CD4-positive, CD25-positive, alpha-beta regulatory T cell (primary cell): ENCODE measurements around the gene DYNLRB1. TPM values are rescaled to one million over a fixed set of nuclear protein-coding genes. Genes with fewer than 3 reads are reported as not detected.

ENCODE experiments used
- ATAC-seq, 2 donors: fragments of 150-1000 bp; cut with Tn5 transposase; one replicate each; pipeline ENCODE4 v1.10.0; 2021; ENCODE audit warnings: low read depth in 2 of 2, moderate number of reproducible peaks in 2 of 2, moderate library complexity in 1 of 2
- DNase-seq, 3 donors: peaks; one replicate each; pipeline versions ENCODE4 v3.0.0 to v3.0.0-alpha.2; 2012 to 2022; ENCODE audit warnings: mixed read lengths in 1 of 3
- H3K27ac ChIP-seq: one replicate; pipeline ENCODE4 v1.7.0; 2013; ENCODE audit warnings: mild to moderate bottlenecking, low read length; ENCODE audit not compliant: insufficient read depth, poor library complexity, severe bottlenecking
- H3K27me3 ChIP-seq: one replicate; pipeline ENCODE4 v1.7.0; 2013; ENCODE audit warnings: low read length; ENCODE audit not compliant: control insufficient read depth, insufficient read depth
- H3K36me3 ChIP-seq: one replicate; pipeline ENCODE4 v1.7.0; 2013; ENCODE audit warnings: mild to moderate bottlenecking, low read length, moderate library complexity; ENCODE audit not compliant: control insufficient read depth, insufficient read depth
- H3K4me1 ChIP-seq: 2 replicates; pipeline ENCODE4 v1.7.0; 2013; ENCODE audit warnings: mild to moderate bottlenecking, low read length; ENCODE audit not compliant: insufficient read depth, control insufficient read depth, poor library complexity, severe bottlenecking
- H3K4me3 ChIP-seq: one replicate; pipeline ENCODE4 v1.7.0; 2013; ENCODE audit warnings: low read depth, mild to moderate bottlenecking, low read length, moderate library complexity
- H3K9me3 ChIP-seq, 2 experiments: 1 replicate in 1 of 2; 2 replicates in 1 of 2; pipeline ENCODE4 v1.7.0; 2013; ENCODE audit warnings: low read length in 2 of 2, mild to moderate bottlenecking in 1 of 2, moderate library complexity in 1 of 2; ENCODE audit not compliant: control insufficient read depth in 2 of 2
- H3K27ac Mint-ChIP-seq, 3 donors: one replicate each; pipeline ENCODE4 v1.8.0; 2020 to 2022; ENCODE audit warnings: mild to moderate bottlenecking in 3 of 3, mixed read lengths in 3 of 3, moderate library complexity in 2 of 3
- H3K27me3 Mint-ChIP-seq: one replicate; pipeline ENCODE4 v1.8.0; 2022; ENCODE audit warnings: mild to moderate bottlenecking, mixed read lengths
- H3K36me3 Mint-ChIP-seq: one replicate; pipeline ENCODE4 v1.8.0; 2020; ENCODE audit warnings: mixed read lengths
- H3K4me1 Mint-ChIP-seq, 4 donors: one replicate each; pipeline ENCODE4 v1.8.0; 2020 to 2022; ENCODE audit warnings: mixed read lengths in 4 of 4, mild to moderate bottlenecking in 1 of 4
- H3K4me3 Mint-ChIP-seq, 4 donors: one replicate each; pipeline ENCODE4 v1.8.0; 2020 to 2022; ENCODE audit warnings: mild to moderate bottlenecking in 4 of 4, mixed read lengths in 4 of 4, moderate library complexity in 3 of 4
- H3K9me3 Mint-ChIP-seq, 7 donors: one replicate each; pipeline ENCODE4 v1.8.0; 2020 to 2022; ENCODE audit warnings: mixed read lengths in 7 of 7, mild to moderate bottlenecking in 3 of 7, moderate library complexity in 2 of 7
- polyA plus RNA-seq, 4 donors: library from polyadenylated mRNA; unstranded; fragments of 300-500 nt; fragmentation: Illumina TruSeq; gene quantifications; one replicate each; pipeline ENCODE4 v1.2.3, GENCODE V29; 2021
- total RNA-seq: library from RNA; stranded (reverse); gene quantifications from one replicate; pipeline ENCODE4 v1.2.3, GENCODE V29; 2022

DYNLRB1 gene
- total and polyA plus RNA-seq, 5 donors from 2014 or later = 82.6 to 369 (median 350) TPM

GRCh38 chr20:34541917-34542316 lies 25.7 kb downstream of the DYNLRB1 start:
- H3K36me3 Mint-ChIP-seq = peaks cover 14% of the 10 kb centered on the region
- H3K4me3 Mint-ChIP-seq = peak overlapping the region in 2 of 4 donors; percentile 37 to 52
- H3K36me3 ChIP-seq = peaks cover 17% of the 10 kb centered on the region
- peak overlapping the region in 2 of 3 donors; percentile 91 to 92 for H3K27ac Mint-ChIP-seq
- no peaks in the 10 kb centered on the region for H3K9me3 ChIP-seq
- H3K4me1 ChIP-seq = peaks cover 25% of the 10 kb centered on the region
- H3K4me1 Mint-ChIP-seq = peaks cover 13 to 54% (median 29%) of the 10 kb centered on the region in 4 donors
- ATAC-seq (no peak), DNase-seq (no peak)
- no peaks in the 10 kb centered on the region for H3K9me3 Mint-ChIP-seq
- peaks cover 4% of the 10 kb centered on the region for H3K27me3 Mint-ChIP-seq
- H3K27ac ChIP-seq = peak overlapping the region; percentile 78
- peak overlapping the region; percentile 41 for H3K4me3 ChIP-seq
- no peaks in the 10 kb centered on the region for H3K27me3 ChIP-seq

GRCh38 chr20:34542439-34542838 lies 26.2 kb downstream of the DYNLRB1 start:
- ATAC-seq = no peak
- Histone ChIP-seq H3K36me3 (peaks cover 11% of the 10 kb centered on the region), H3K27ac (peak overlapping the region; percentile 78), H3K27me3 (no peaks in the 10 kb centered on the region), H3K4me3 (no peak overlapping the region), H3K4me1 (peaks cover 25% of the 10 kb centered on the region), H3K9me3 (no peaks in the 10 kb centered on the region)
- Mint-ChIP-seq H3K4me3 (no peak overlapping the region), H3K36me3 (peaks cover 10% of the 10 kb centered on the region), H3K27ac (peak overlapping the region in 2 of 3 donors; percentile 91 to 92), H3K9me3 (no peaks in the 10 kb centered on the region), H3K4me1 (peaks cover 13 to 50% (median 28%) of the 10 kb centered on the region in 4 donors), H3K27me3 (peaks cover 4% of the 10 kb centered on the region)
- no peak for DNase-seq

GRCh38 chr20:34543463-34544056 lies 27.3 kb downstream of the DYNLRB1 start:
- H3K27ac ChIP-seq = no peak overlapping the region
- H3K27me3 ChIP-seq = no peaks in the 10 kb centered on the region
- DNase-seq (no peak), ATAC-seq (no peak)
- Mint-ChIP-seq H3K4me1 (peaks cover 13 to 48% (median 27%) of the 10 kb centered on the region in 4 donors), H3K36me3 (peaks cover 10% of the 10 kb centered on the region), H3K27ac (peak overlapping the region in 1 of 3 donors; percentile 68), H3K4me3 (peak overlapping the region in 1 of 4 donors; percentile 58), H3K9me3 (no peaks in the 10 kb centered on the region), H3K27me3 (peaks cover 4% of the 10 kb centered on the region)
- peaks cover 25% of the 10 kb centered on the region for H3K4me1 ChIP-seq
- H3K9me3 ChIP-seq = no peaks in the 10 kb centered on the region
- H3K4me3 ChIP-seq = no peak overlapping the region
- peaks cover 9% of the 10 kb centered on the region for H3K36me3 ChIP-seq

GRCh38 chr20:34544109-34544796 lies 28.0 kb downstream of the DYNLRB1 start:
- H3K27me3 ChIP-seq = no peaks in the 10 kb centered on the region
- peaks cover 7% of the 10 kb centered on the region for H3K36me3 ChIP-seq
- peaks cover 4% of the 10 kb centered on the region for H3K27me3 Mint-ChIP-seq
- H3K27ac ChIP-seq = no peak overlapping the region
- H3K9me3 Mint-ChIP-seq = no peaks in the 10 kb centered on the region
- peaks cover 25% of the 10 kb centered on the region for H3K4me1 ChIP-seq
- no peaks in the 10 kb centered on the region for H3K9me3 ChIP-seq
- DNase-seq (peak in 1 of 3 donors; percentile 38), ATAC-seq (peak; percentile 56 to 61)
- H3K4me3 Mint-ChIP-seq = peak overlapping the region in 3 of 4 donors; percentile 58 to 75 (median 72)
- H3K4me1 Mint-ChIP-seq = peaks cover 13 to 42% (median 24%) of the 10 kb centered on the region in 4 donors
- H3K4me3 ChIP-seq = peak overlapping the region; percentile 21
- H3K36me3 Mint-ChIP-seq = peaks cover 10% of the 10 kb centered on the region
- peak overlapping the region; percentile 66 to 85 (median 68) for H3K27ac Mint-ChIP-seq

- H3K27ac ChIP-seq = no peak overlapping the region
- no peak overlapping the region for H3K4me3 ChIP-seq
- Mint-ChIP-seq H3K4me3 (no peak overlapping the region), H3K27ac (no peak overlapping the region), H3K36me3 (no peaks in the 10 kb centered on the region), H3K9me3 (no peaks in the 10 kb centered on the region), H3K4me1 (peaks cover 5 to 26% (median 11%) of the 10 kb centered on the region in 4 donors), H3K27me3 (peaks cover 4% of the 10 kb centered on the region)
- no peaks in the 10 kb centered on the region for H3K36me3 ChIP-seq
- no peak for DNase-seq
- no peaks in the 10 kb centered on the region for H3K27me3 ChIP-seq
- H3K4me1 ChIP-seq = peaks cover 13% of the 10 kb centered on the region
- no peaks in the 10 kb centered on the region for H3K9me3 ChIP-seq
- ATAC-seq = no peak
These were observed 30.5 kb downstream of the DYNLRB1 start for GRCh38 chr20:34546751-34547181.

GRCh38 chr20:34547844-34548613 lies 31.8 kb downstream of the DYNLRB1 start:
- DNase-seq (no peak), ATAC-seq (no peak)
- Mint-ChIP-seq H3K36me3 (no peaks in the 10 kb centered on the region), H3K27me3 (peaks cover 4% of the 10 kb centered on the region), H3K4me1 (peaks cover 4 to 17% (median 9%) of the 10 kb centered on the region in 4 donors), H3K27ac (peak overlapping the region in 1 of 3 donors; percentile 65), H3K9me3 (no peaks in the 10 kb centered on the region), H3K4me3 (no peak overlapping the region)
- Histone ChIP-seq H3K27ac (no peak overlapping the region), H3K4me1 (peaks cover 8% of the 10 kb centered on the region), H3K36me3 (no peaks in the 10 kb centered on the region), H3K4me3 (no peak overlapping the region), H3K27me3 (no peaks in the 10 kb centered on the region), H3K9me3 (no peaks in the 10 kb centered on the region)

GRCh38 chr20:34549291-34549928 lies 33.2 kb downstream of the DYNLRB1 start:
- H3K27me3 ChIP-seq = no peaks in the 10 kb centered on the region
- Mint-ChIP-seq H3K9me3 (no peaks in the 10 kb centered on the region), H3K4me1 (peaks cover 0 to 8% (median 2%) of the 10 kb centered on the region in 4 donors), H3K4me3 (no peak overlapping the region), H3K27me3 (peaks cover 4% of the 10 kb centered on the region), H3K36me3 (no peaks in the 10 kb centered on the region), H3K27ac (no peak overlapping the region)
- H3K4me3 ChIP-seq = no peak overlapping the region
- no peaks in the 10 kb centered on the region for H3K36me3 ChIP-seq
- peaks cover under 1% of the 10 kb centered on the region for H3K4me1 ChIP-seq
- no peak overlapping the region for H3K27ac ChIP-seq
- ATAC-seq (no peak), DNase-seq (peak in 1 of 3 donors; percentile 38)
- no peaks in the 10 kb centered on the region for H3K9me3 ChIP-seq
